PC-9 (cell line): ENCODE data around the gene SORCS2. TPM values are rescaled to one million over a fixed set of nuclear protein-coding genes. Genes with fewer than 3 reads are reported as not detected.

Experiments used
- BruUV-seq: library from RNA; stranded (reverse); fragments of 400-500 nt; replicated peaks from 2 replicates; lab custom pipeline; 2021; lab: Mats Ljungman, UMichigan
- CTCF ChIA-PET: fragments of 300-600 bp; sonication (Branson Sonifier 250); formaldehyde crosslinking; loops from one replicate; lab custom pipeline; 2022; ENCODE audit warnings: antibody characterized with exemption; lab: Charles Lee
- POLR2A ChIA-PET: fragments of 300-600 bp; sonication (Branson Sonifier 250); formaldehyde crosslinking; loops from one replicate; lab custom pipeline; 2022; ENCODE audit warnings: antibody characterized with exemption; ENCODE audit not compliant: unreplicated experiment; lab: Charles Lee
- DNase-seq, 2 experiments: peaks; one replicate each; pipeline versions ENCODE4 v3.0.0 to v3.0.0-alpha.2; 2015 to 2022; ENCODE audit warnings: mixed read lengths in 1 of 2
- H2AFZ ChIP-seq: fragments of 200-600 bp; sonication (generic); 2 replicates; pipeline ENCODE4 v1.8.1; 2017; ENCODE audit warnings: antibody characterized with exemption
- H3F3A ChIP-seq: fragments of 200-600 bp; sonication (generic); 2 replicates; pipeline ENCODE4 v1.8.1; 2017; ENCODE audit warnings: antibody characterized with exemption, mild to moderate bottlenecking, low read depth; ENCODE audit not compliant: insufficient read depth
- H3K27ac ChIP-seq: fragments of 200-600 bp; sonication (generic); 2 replicates; pipeline ENCODE4 v1.6.1; 2016; ENCODE audit warnings: mixed run types
- H3K27me3 ChIP-seq: fragments of 200-600 bp; sonication (generic); 2 replicates; pipeline ENCODE4 v1.6.1; 2016; ENCODE audit warnings: low read depth, mixed run types; ENCODE audit not compliant: insufficient read depth
- H3K36me3 ChIP-seq: fragments of 200-600 bp; sonication (generic); 2 replicates; pipeline ENCODE4 v1.6.1; 2016; ENCODE audit warnings: low read depth, mixed run types
- H3K4me1 ChIP-seq: fragments of 200-600 bp; sonication (generic); replicated peaks from 2 replicates; pipeline ENCODE4 v1.6.1; 2016; ENCODE audit warnings: mixed run types; ENCODE audit not compliant: insufficient read depth
- H3K4me2 ChIP-seq: fragments of 200-600 bp; sonication (generic); 2 replicates; pipeline ENCODE4 v1.6.1; 2017; ENCODE audit warnings: mixed run types
- H3K4me3 ChIP-seq: fragments of 200-600 bp; sonication (generic); 2 replicates; pipeline ENCODE4 v1.6.1; 2016; ENCODE audit warnings: mixed run types
- H3K79me2 ChIP-seq: fragments of 200-600 bp; sonication (generic); 2 replicates; pipeline ENCODE4 v1.6.1; 2017; ENCODE audit warnings: low read depth, mixed run types
- H3K9me2 ChIP-seq: fragments of 200-600 bp; sonication (generic); 2 replicates; pipeline ENCODE4 v1.8.1; 2017; ENCODE audit warnings: mild to moderate bottlenecking; ENCODE audit not compliant: insufficient read depth
- H3K9me3 ChIP-seq: fragments of 200-600 bp; sonication (generic); 2 replicates; pipeline ENCODE4 v1.8.1; 2016; ENCODE audit warnings: low read depth; ENCODE audit not compliant: insufficient read depth
- H4K20me1 ChIP-seq: fragments of 200-600 bp; sonication (generic); 2 replicates; pipeline ENCODE4 v1.8.1; 2017; ENCODE audit not compliant: insufficient read depth
- CTCF ChIP-seq: fragments of 200-600 bp; sonication (generic); conservative IDR thresholded peaks from 2 replicates; pipeline ENCODE4 v1.6.1; 2017; ENCODE audit warnings: mixed run types, antibody characterized with exemption, mild to moderate bottlenecking, moderate library complexity
- EZH2 ChIP-seq: fragments of 200-600 bp; sonication (generic); IDR thresholded peaks from 2 replicates; pipeline ENCODE4 v1.8.0; 2017; ENCODE audit warnings: antibody characterized with exemption, low read depth
- intact Hi-C: fragments of 100-400 bp; cut with micrococcal nuclease; formaldehyde crosslinking; loops from one replicate; pipeline ENCODE4 v1.10.0; 2022; ENCODE audit not compliant: unreplicated experiment
- total RNA-seq: library from RNA; stranded (reverse); gene quantifications from 2 replicates; pipeline ENCODE4 v1.2.3, GENCODE V29; 2021

SORCS2 gene
- total RNA-seq, 1 experiment from 2014 or later: 25.8 TPM

GRCh38 chr4:7158991-7159390, 33.3 kb upstream of the SORCS2 start:
- Histone ChIP-seq H3F3A (no peaks in the 10 kb centered on the region), H4K20me1 (no peaks in the 10 kb centered on the region), H2AFZ (no peak overlapping the region), H3K79me2 (no peaks in the 10 kb centered on the region), H3K36me3 (no peaks in the 10 kb centered on the region), H3K9me3 (no peaks in the 10 kb centered on the region), H3K4me3 (no peak overlapping the region), H3K4me2 (no peak overlapping the region), H3K27me3 (peaks cover 29% of the 10 kb centered on the region), H3K27ac (no peak overlapping the region), H3K4me1 (no peaks in the 10 kb centered on the region), H3K9me2 (no peaks in the 10 kb centered on the region)
- POLR2A ChIA-PET: no interaction called here
- DNase-seq: no peak
- intact Hi-C loops: no loop called here
- no TSS peak for BruUV-seq
- TF ChIP-seq CTCF (no peak), EZH2 (no peak)
- CTCF ChIA-PET: no interaction called here

GRCh38 chr4:7159923-7160322, 32.4 kb upstream of the SORCS2 start:
- Histone ChIP-seq H2AFZ (no peak overlapping the region), H3K36me3 (no peaks in the 10 kb centered on the region), H3K4me2 (no peak overlapping the region), H3K27me3 (peaks cover 29% of the 10 kb centered on the region), H3K4me1 (no peaks in the 10 kb centered on the region), H3K27ac (no peak overlapping the region), H3K79me2 (no peaks in the 10 kb centered on the region), H3F3A (no peaks in the 10 kb centered on the region), H3K9me2 (no peaks in the 10 kb centered on the region), H3K9me3 (no peaks in the 10 kb centered on the region), H3K4me3 (no peak overlapping the region), H4K20me1 (no peaks in the 10 kb centered on the region)
- ChIA-PET POLR2A (no interaction called here), CTCF (no interaction called here)
- no peak for DNase-seq
- intact Hi-C loops: no loop called here
- BruUV-seq: no TSS peak
- TF ChIP-seq CTCF: no peak

GRCh38 chr4:7160439-7160838, 31.9 kb upstream of the SORCS2 start:
- ChIA-PET POLR2A (no interaction called here), CTCF (no interaction called here)
- no peak overlapping the region for H2AFZ ChIP-seq
- no peaks in the 10 kb centered on the region for H3K4me1 ChIP-seq
- no peaks in the 10 kb centered on the region for H3F3A ChIP-seq
- no peak overlapping the region for H3K27ac ChIP-seq
- no TSS peak for BruUV-seq
- H3K79me2 ChIP-seq: no peaks in the 10 kb centered on the region
- TF ChIP-seq EZH2 (no peak), CTCF (no peak)
- H3K27me3 ChIP-seq: peaks cover 29% of the 10 kb centered on the region
- no peaks in the 10 kb centered on the region for H3K9me2 ChIP-seq
- DNase-seq: no peak
- H3K4me3 ChIP-seq: no peak overlapping the region
- H3K36me3 ChIP-seq: no peaks in the 10 kb centered on the region
- no peaks in the 10 kb centered on the region for H4K20me1 ChIP-seq
- H3K4me2 ChIP-seq: no peak overlapping the region
- intact Hi-C loops: no loop called here
- no peaks in the 10 kb centered on the region for H3K9me3 ChIP-seq
